H1 (cell line): Measurements from ENCODE around the gene UBASH3A. TPM values are rescaled to one million over a fixed set of nuclear protein-coding genes. Genes with fewer than 3 reads are reported as not detected.

Experiments
- CTCF ChIA-PET: fragments of 300-600 bp; sonication (Branson Sonifier 250); formaldehyde crosslinking; loops from one replicate; lab custom pipeline; 2021; ENCODE audit not compliant: partially characterized antibody; lab: Charles Lee
- POLR2A ChIA-PET: fragments of 300-600 bp; sonication (Branson Sonifier 250); formaldehyde crosslinking; loops from one replicate; lab custom pipeline; 2021; ENCODE audit warnings: inconsistent platforms; ENCODE audit not compliant: partially characterized antibody; lab: Charles Lee
- DNase-seq, 2 experiments: peaks; one replicate each; pipeline versions ENCODE4 v3.0.0 to v3.0.0-alpha.2; 2010 to 2022; ENCODE audit warnings: low spot score in 2 of 2, low read depth in 1 of 2, mixed read lengths in 1 of 2
- FAIRE-seq: peaks from 2 replicates; lab custom pipeline; 2011; peaks lifted over from hg19 to GRCh38; lab: Jason Lieb, UNC
- H2AFZ ChIP-seq: 2 replicates; pipeline ENCODE4 v1.8.1; 2012; ENCODE audit warnings: low read length, inconsistent platforms
- H2AK5ac ChIP-seq: 2 replicates; pipeline ENCODE4 v1.6.1; 2013; ENCODE audit warnings: low read depth, low read length
- H2BK120ac ChIP-seq: replicated peaks from 2 replicates; pipeline ENCODE3; 2013; ENCODE audit warnings: low read depth, low read length, inconsistent platforms
- H2BK12ac ChIP-seq: 2 replicates; pipeline ENCODE4 v1.6.1; 2013; ENCODE audit warnings: low read depth, low read length
- H2BK15ac ChIP-seq: 2 replicates; pipeline ENCODE4 v1.6.1; 2013; ENCODE audit warnings: low read length
- H2BK20ac ChIP-seq: 2 replicates; pipeline ENCODE4 v1.6.1; 2013; ENCODE audit warnings: low read length
- H2BK5ac ChIP-seq: 2 replicates; pipeline ENCODE4 v1.6.1; 2013; ENCODE audit warnings: low read depth, low read length
- H3K14ac ChIP-seq: 2 replicates; pipeline ENCODE4 v1.6.1; 2013; ENCODE audit warnings: inconsistent platforms; ENCODE audit not compliant: insufficient read length
- H3K18ac ChIP-seq: 2 replicates; pipeline ENCODE4 v1.6.1; 2013; ENCODE audit warnings: low read length; ENCODE audit errors: extremely low read depth
- H3K23ac ChIP-seq: 2 replicates; pipeline ENCODE4 v1.6.1; 2013; ENCODE audit warnings: inconsistent platforms; ENCODE audit not compliant: insufficient read length
- H3K23me2 ChIP-seq: 2 replicates; pipeline ENCODE4 v1.6.1; 2013; ENCODE audit warnings: low read depth, low read length
- H3K27ac ChIP-seq: 2 replicates; pipeline ENCODE4 v1.6.1; 2011; ENCODE audit warnings: low read depth, low read length, inconsistent platforms
- H3K27me3 ChIP-seq, 4 experiments: replicated peaks in 1 of 4; 1 replicate in 1 of 4; 2 replicates in 3 of 4; pipeline versions ENCODE4 v1.6.1 to v1.8.1; 2011 to 2013; ENCODE audit warnings: low read length in 3 of 4, mild to moderate bottlenecking in 3 of 4, inconsistent platforms in 2 of 4, mixed read lengths in 2 of 4, moderate library complexity in 1 of 4; ENCODE audit not compliant: control insufficient read depth in 3 of 4, insufficient read depth in 3 of 4; ENCODE audit errors: extremely low read depth in 1 of 4
- H3K36me3 ChIP-seq, 4 experiments: 2 replicates each; pipeline versions ENCODE4 v1.6.1 to v1.8.1; 2011 to 2013; ENCODE audit warnings: mild to moderate bottlenecking in 4 of 4, low read length in 3 of 4, moderate library complexity in 2 of 4, control low read depth in 1 of 4, inconsistent platforms in 1 of 4; ENCODE audit not compliant: insufficient read depth in 4 of 4, control insufficient read depth in 2 of 4
- H3K4ac ChIP-seq: replicated peaks from 2 replicates; pipeline ENCODE3; 2013; ENCODE audit warnings: low read length, low read depth, mixed read lengths, inconsistent platforms; ENCODE audit not compliant: insufficient read length
- H3K4me1 ChIP-seq, 4 experiments: replicated peaks in 1 of 4; 1 replicate in 1 of 4; 2 replicates in 3 of 4; pipeline versions ENCODE4 v1.6.1 to v1.8.1; 2011 to 2013; ENCODE audit warnings: low read length in 3 of 4, inconsistent platforms in 2 of 4, mixed read lengths in 1 of 4; ENCODE audit not compliant: insufficient read depth in 4 of 4, control insufficient read depth in 3 of 4
- H3K4me2 ChIP-seq, 2 experiments: 2 replicates each; pipeline versions ENCODE4 v1.6.1 to v1.8.1; 2011 to 2013; ENCODE audit warnings: low read depth in 2 of 2, low read length in 2 of 2, control low read depth in 1 of 2, inconsistent platforms in 1 of 2, mild to moderate bottlenecking in 1 of 2; ENCODE audit not compliant: insufficient read depth in 1 of 2
- H3K4me3 ChIP-seq, 4 experiments: fragments of 200-600, 300-600 bp in 1 of 4; sonication (generic), shearing (Covaris generic), sonication (Bioruptor Twin) in 1 of 4; 2 replicates each; pipeline versions ENCODE4 v1.5.1 to v1.8.1; 2011 to 2016; ENCODE audit warnings: low read length in 4 of 4, low read depth in 3 of 4, control low read depth in 2 of 4, inconsistent platforms in 2 of 4, mild to moderate bottlenecking in 2 of 4, mixed read lengths in 1 of 4, moderate library complexity in 1 of 4; ENCODE audit not compliant: insufficient read depth in 2 of 4; ENCODE audit errors: extremely low read depth in 1 of 4
- H3K56ac ChIP-seq: replicated peaks from 2 replicates; pipeline ENCODE3; 2013; ENCODE audit warnings: low read depth, mild to moderate bottlenecking, mixed read lengths, low read length, inconsistent platforms; ENCODE audit not compliant: insufficient read length
- H3K79me1 ChIP-seq: 2 replicates; pipeline ENCODE4 v1.6.1; 2013; ENCODE audit warnings: low read depth, low read length, control low read depth
- H3K79me2 ChIP-seq, 2 experiments: 2 replicates each; pipeline versions ENCODE4 v1.6.1 to v1.8.1; 2012 to 2013; ENCODE audit warnings: low read length in 2 of 2, mild to moderate bottlenecking in 2 of 2, inconsistent platforms in 1 of 2; ENCODE audit not compliant: insufficient read depth in 2 of 2, control insufficient read depth in 1 of 2
- H3K9ac ChIP-seq, 4 experiments: replicated peaks in 1 of 4; 1 replicate in 1 of 4; 2 replicates in 3 of 4; pipeline versions ENCODE4 v1.6.1 to v1.8.1; 2011 to 2013; ENCODE audit warnings: low read depth in 3 of 4, low read length in 3 of 4, control low read depth in 2 of 4, mild to moderate bottlenecking in 2 of 4, moderate library complexity in 2 of 4, inconsistent platforms in 1 of 4; ENCODE audit errors: extremely low read depth in 1 of 4
- H3K9me3 ChIP-seq, 2 experiments: 2 replicates each; pipeline versions ENCODE4 v1.6.1 to v1.8.1; 2012 to 2013; ENCODE audit warnings: mild to moderate bottlenecking in 2 of 2, moderate library complexity in 2 of 2, control low read depth in 1 of 2, inconsistent platforms in 1 of 2, low read depth in 1 of 2, low read length in 1 of 2, mixed read lengths in 1 of 2; ENCODE audit not compliant: insufficient read depth in 2 of 2
- H4K20me1 ChIP-seq, 2 experiments: replicated peaks in 1 of 2; 2 replicates each; pipeline versions ENCODE3 to v1.8.1; 2011 to 2013; ENCODE audit warnings: inconsistent platforms in 2 of 2, low read length in 2 of 2, mild to moderate bottlenecking in 1 of 2; ENCODE audit not compliant: insufficient read depth in 2 of 2, control insufficient read depth in 1 of 2
- H4K5ac ChIP-seq: 2 replicates; pipeline ENCODE4 v1.6.1; 2013; ENCODE audit warnings: low read length, low read depth, mixed read lengths, inconsistent platforms; ENCODE audit not compliant: insufficient read length
- H4K8ac ChIP-seq: 2 replicates; pipeline ENCODE4 v1.8.0; 2013; ENCODE audit warnings: mild to moderate bottlenecking, moderate library complexity, low read length, inconsistent platforms; ENCODE audit not compliant: insufficient read depth; ENCODE audit errors: extremely low read depth
- H4K91ac ChIP-seq: replicated peaks from 2 replicates; pipeline ENCODE3; 2013; ENCODE audit warnings: low read length, mixed read lengths, inconsistent platforms; ENCODE audit not compliant: insufficient read length
- BACH1 ChIP-seq: IDR thresholded peaks from 2 replicates; pipeline ENCODE4 v1.6.1; 2012; ENCODE audit warnings: low read length, improper control_type of control experiment
- GABPA ChIP-seq: IDR thresholded peaks from 2 replicates; pipeline ENCODE4 v1.6.1; 2011; ENCODE audit warnings: mild to moderate bottlenecking, low read length, moderate library complexity, borderline replicate concordance; ENCODE audit not compliant: insufficient read depth
- HDAC6 ChIP-seq: IDR thresholded peaks from one replicate; pipeline ENCODE4 v1.7.1; 2012; ENCODE audit warnings: low read depth, mild to moderate bottlenecking, inconsistent platforms, low read length, moderate library complexity
- MAX ChIP-seq: IDR thresholded peaks from 2 replicates; pipeline ENCODE4 v1.6.1; 2012; ENCODE audit warnings: inconsistent platforms
- NRF1 ChIP-seq: IDR thresholded peaks from 2 replicates; pipeline ENCODE4 v1.6.1; 2011; ENCODE audit warnings: mild to moderate bottlenecking, low read depth, low read length, improper control_type of control experiment
- POLR2AphosphoS5 ChIP-seq: IDR thresholded peaks from 2 replicates; pipeline ENCODE4 v1.6.1; 2011; ENCODE audit warnings: low read depth, low read length
- SP4 ChIP-seq: IDR thresholded peaks from 2 replicates; pipeline ENCODE4 v1.6.1; 2012; ENCODE audit warnings: low read length, inconsistent platforms
- TEAD4 ChIP-seq: IDR thresholded peaks from 2 replicates; pipeline ENCODE4 v1.6.1; 2012; ENCODE audit warnings: low read depth, low read length, inconsistent platforms, mixed read lengths
- YY1 ChIP-seq: IDR thresholded peaks from 2 replicates; pipeline ENCODE4 v1.6.1; 2011; ENCODE audit warnings: low read depth, mild to moderate bottlenecking, low read length
- ZNF274 ChIP-seq: IDR thresholded peaks from 2 replicates; pipeline ENCODE4 v1.7.0; 2012; ENCODE audit warnings: low read length, borderline replicate concordance; ENCODE audit errors: extremely low read depth
- WGBS, 2 experiments: shearing (Covaris generic) in 1 of 2; methylation state at CpG; one replicate each; pipeline versions ENCODE4 v1.1.6 to v1.1.7; 2013 to 2015; ENCODE audit warnings: low lambda C conversion rate in 2 of 2, mixed read lengths in 2 of 2, inconsistent platforms in 1 of 2, low coverage in 1 of 2, missing lambda C conversion rate in 1 of 2; ENCODE audit not compliant: insufficient replicate concordance in 2 of 2, insufficient coverage in 1 of 2, insufficient read length in 1 of 2; ENCODE audit errors: extremely low coverage in 1 of 2, missing lambda C conversion rate in 1 of 2; 5-methylcytosine and 5-hydroxymethylcytosine counted together
- polyA plus RNA-seq, 7 experiments: library from polyadenylated mRNA; depleted of rRNA in 3 of 7; stranded (reverse) in 5 of 7; unstranded in 2 of 7; fragments of >200 nt in 5 of 7; fragments of 200-250 nt in 2 of 7; gene quantifications; 1 replicate in 5 of 7; 2 replicates in 1 of 7; 4 replicates in 1 of 7; pipeline versions ENCODE4 v1.2.1 to v1.2.3, GENCODE V29; 2011 to 2013; ENCODE audit warnings: missing spikeins in 2 of 7, mixed read lengths in 2 of 7
- total RNA-seq: library from RNA; stranded (reverse); fragmentation: NEBNext Ultra II Directional; extraction: Animal tissue kit (Norgen Biotek cat#: 25700); gene quantifications from 2 replicates; pipeline ENCODE4 v1.2.1, GENCODE V29; 2021
- TF ChIP-seq, protein P1 (sequence below): IDR thresholded peaks from 2 replicates; pipeline ENCODE4 v1.6.1; 2012; ENCODE audit warnings: low read length, inconsistent platforms

UBASH3A gene
- total and polyA plus RNA-seq, 2 of the 8 experiments (the other 6 are each of a cell fraction or from before 2014, with no cell fraction given) = not detected

DNA sequence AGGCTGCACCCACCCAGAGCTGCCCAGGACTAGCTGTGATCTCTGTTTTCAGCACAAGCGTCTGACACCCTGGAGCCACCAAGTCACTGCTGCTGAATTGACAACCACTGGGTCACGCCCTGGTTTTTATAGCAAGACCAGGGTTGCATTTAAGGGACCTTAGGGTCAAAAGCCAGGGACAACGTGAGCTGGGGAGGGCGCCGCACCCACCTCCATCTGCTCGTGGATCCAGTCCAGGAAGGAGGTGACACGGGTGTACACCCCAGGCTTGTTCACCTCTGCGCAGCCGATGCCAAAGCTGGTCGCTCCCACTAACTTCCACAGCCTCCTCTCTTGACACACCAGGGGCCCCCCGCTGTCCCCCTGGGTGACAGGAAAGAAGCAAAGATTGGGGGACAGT is 28.2 kb upstream of the UBASH3A start:
- Histone ChIP-seq H2AFZ (no peak overlapping the region), H2AK5ac (no peak overlapping the region), H3K27ac (no peak overlapping the region)
- TF ChIP-seq HDAC6 = no peak
- no peak for TF ChIP-seq POLR2AphosphoS5
- no peak for TF ChIP-seq NRF1
- no peak for TF ChIP-seq TEAD4
- TF ChIP-seq, protein P1, sequence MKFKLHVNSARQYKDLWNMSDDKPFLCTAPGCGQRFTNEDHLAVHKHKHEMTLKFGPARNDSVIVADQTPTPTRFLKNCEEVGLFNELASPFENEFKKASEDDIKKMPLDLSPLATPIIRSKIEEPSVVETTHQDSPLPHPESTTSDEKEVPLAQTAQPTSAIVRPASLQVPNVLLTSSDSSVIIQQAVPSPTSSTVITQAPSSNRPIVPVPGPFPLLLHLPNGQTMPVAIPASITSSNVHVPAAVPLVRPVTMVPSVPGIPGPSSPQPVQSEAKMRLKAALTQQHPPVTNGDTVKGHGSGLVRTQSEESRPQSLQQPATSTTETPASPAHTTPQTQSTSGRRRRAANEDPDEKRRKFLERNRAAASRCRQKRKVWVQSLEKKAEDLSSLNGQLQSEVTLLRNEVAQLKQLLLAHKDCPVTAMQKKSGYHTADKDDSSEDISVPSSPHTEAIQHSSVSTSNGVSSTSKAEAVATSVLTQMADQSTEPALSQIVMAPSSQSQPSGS = no peak
- TF ChIP-seq YY1 = no peak
- no peak for TF ChIP-seq GABPA
- no peak for TF ChIP-seq BACH1
- no peak for TF ChIP-seq ZNF274
- no peak for TF ChIP-seq SP4
- no peak for TF ChIP-seq MAX

More for the DNA sequence above, 28.2 kb upstream of the UBASH3A start:
- ChIA-PET POLR2A (interaction anchor here (1.5 to 1.8 kb wide), 2 partner anchors 14 to 81 kb away, joined by 4 to 5 read pairs; no protein-coding TSS in a partner anchor), CTCF (interaction anchor here (0.9 to 3.8 kb wide), 7 partner anchors 15 to 230 kb away, joined by 3 to 18 read pairs (median 4); no protein-coding TSS in a partner anchor)
- no peak overlapping the region for H2BK20ac ChIP-seq
- no peak overlapping the region for H3K23ac ChIP-seq
- no peak overlapping the region for H2BK120ac ChIP-seq
- FAIRE-seq (no peak), DNase-seq (no peak)
- H2BK15ac ChIP-seq = no peak overlapping the region
- H3K14ac ChIP-seq = no peak overlapping the region
- H3K4me3 ChIP-seq = no peak overlapping the region
- H3K9ac ChIP-seq = no peak overlapping the region
- H4K5ac ChIP-seq = no peak overlapping the region
- peaks cover 0 to 2% (median 0%) of the 10 kb centered on the region in 4 experiments; a peak in 1 of 7 replicates for H3K27me3 ChIP-seq
- no peak overlapping the region for H2BK5ac ChIP-seq
- H2BK12ac ChIP-seq = 0 out of 2 replicates have a peak overlapping the region, but pooled peaks have one; percentile 9
- H3K9me3 ChIP-seq = no peaks in the 10 kb centered on the region
- no peak overlapping the region for H3K4ac ChIP-seq
- peak overlapping the region; percentile 53; the same call in 1 of the 2 replicates for H4K8ac ChIP-seq
- no peak overlapping the region; the same call in none of the 2 replicates for H3K18ac ChIP-seq
- peak overlapping the region in 1 of 2 experiments; percentile 33; a peak in 1 of 4 replicates for H3K4me2 ChIP-seq
- peaks cover 0 to 7% (median 0%) of the 10 kb centered on the region in 4 experiments; a peak in 5 of 7 replicates for H3K4me1 ChIP-seq
- H4K20me1 ChIP-seq = no peaks in the 10 kb centered on the region
- no peaks in the 10 kb centered on the region for H3K79me2 ChIP-seq
- H4K91ac ChIP-seq = no peak overlapping the region
- no peaks in the 10 kb centered on the region for H3K23me2 ChIP-seq
- no peaks in the 10 kb centered on the region for H3K36me3 ChIP-seq
- H3K56ac ChIP-seq = no peak overlapping the region
- WGBS, 2 experiments = 84% methylated on average over 11 of the region's 11 CpGs; no CpG with 5 or more reads in 1 of the 2 experiments
- no peaks in the 10 kb centered on the region; the same call in 1 of the 2 replicates for H3K79me1 ChIP-seq
